Panc1 (cell line): ENCODE results near the gene ADARB2. TPM values are rescaled to one million over a fixed set of nuclear protein-coding genes. Genes with fewer than 3 reads are reported as not detected.

ENCODE experiments used
- ATAC-seq: fragments of 200-7000 bp; cut with Tn5 transposase; 2 replicates; pipeline ENCODE4 v1.9.1; 2020; ENCODE audit warnings: mild to moderate bottlenecking, moderate library complexity
- BruUV-seq: library from RNA; stranded (reverse); fragments of 400-500 nt; replicated peaks from 2 replicates; lab custom pipeline; 2021; lab: Mats Ljungman, UMichigan
- CTCF ChIA-PET: fragments of 300-600 bp; sonication (Branson Sonifier 250); formaldehyde crosslinking; loops from one replicate; lab custom pipeline; 2022; ENCODE audit warnings: antibody characterized with exemption; lab: Charles Lee
- POLR2A ChIA-PET: fragments of 300-600 bp; sonication (Branson Sonifier 250); formaldehyde crosslinking; loops from one replicate; lab custom pipeline; 2022; ENCODE audit warnings: antibody characterized with exemption; lab: Charles Lee
- DNase-seq: peaks from one replicate; pipeline ENCODE4 v3.0.0-alpha.2; 2010; ENCODE audit warnings: low read depth, low spot score
- H3K27ac ChIP-seq: 2 replicates; pipeline ENCODE4 v1.5.1; 2011; ENCODE audit warnings: mild to moderate bottlenecking, low read length, inconsistent platforms
- H3K27me3 ChIP-seq: fragments of 200-500 bp; sonication (Bioruptor generic); 2 replicates; pipeline ENCODE4 v1.6.0; 2014; ENCODE audit warnings: low read length, inconsistent platforms; ENCODE audit not compliant: control insufficient read depth, insufficient read depth
- H3K36me3 ChIP-seq: fragments of 200-500 bp; sonication (Bioruptor generic); 2 replicates; pipeline ENCODE4 v1.5.1; 2014; ENCODE audit warnings: inconsistent platforms, mild to moderate bottlenecking, low read length, moderate library complexity; ENCODE audit not compliant: control insufficient read depth, insufficient read depth
- H3K4me1 ChIP-seq: 2 replicates; pipeline ENCODE4 v1.5.1; 2011; ENCODE audit warnings: inconsistent platforms, mild to moderate bottlenecking, low read length, moderate library complexity; ENCODE audit not compliant: control insufficient read depth, insufficient read depth
- H3K4me3 ChIP-seq, 2 experiments: 2 replicates each; pipeline ENCODE4 v1.5.1; 2011 to 2012; ENCODE audit warnings: low read depth in 2 of 2, low read length in 2 of 2, mild to moderate bottlenecking in 2 of 2, inconsistent platforms in 1 of 2, moderate library complexity in 1 of 2
- H3K9me3 ChIP-seq: fragments of 200-500 bp; sonication (Bioruptor generic); 2 replicates; pipeline ENCODE4 v1.5.1; 2014; ENCODE audit warnings: low read depth, mild to moderate bottlenecking, inconsistent platforms, low read length, moderate library complexity; ENCODE audit not compliant: control insufficient read depth, insufficient read depth
- CTCF ChIP-seq: fragments of 450-650 bp; IDR thresholded peaks from 2 replicates; pipeline ENCODE4 v1.5.1; 2017; ENCODE audit warnings: mild to moderate bottlenecking
- POLR2AphosphoS5 ChIP-seq: IDR thresholded peaks from 2 replicates; pipeline ENCODE4 v1.6.1; 2012; ENCODE audit warnings: mild to moderate bottlenecking, low read depth, low read length, moderate library complexity
- REST ChIP-seq, 2 experiments: IDR thresholded peaks; 2 replicates each; pipeline ENCODE4 v1.6.1; 2011 to 2012; ENCODE audit warnings: low read depth in 2 of 2, control low read depth in 1 of 2, low read length in 1 of 2, mild to moderate bottlenecking in 1 of 2, moderate library complexity in 1 of 2; ENCODE audit not compliant: insufficient read depth in 1 of 2
- SIN3A ChIP-seq: IDR thresholded peaks from 2 replicates; pipeline ENCODE4 v1.6.1; 2012; ENCODE audit warnings: low read depth, mild to moderate bottlenecking, low read length, moderate library complexity, borderline replicate concordance; ENCODE audit not compliant: insufficient read depth
- TCF7L2 ChIP-seq: IDR thresholded peaks from 2 replicates; pipeline ENCODE4 v1.6.1; 2011; ENCODE audit warnings: mild to moderate bottlenecking, low read depth, low read length, inconsistent platforms
- in situ Hi-C: cut with HindIII; loops from 2 replicates; pipeline ENCODE4 v1.10.0; 2016; ENCODE audit warnings: low sequenced_read_pairs, low pct_unique_long_range_greater_than_20kb
- intact Hi-C: fragments of 100-400 bp; cut with micrococcal nuclease; formaldehyde crosslinking; loops from one replicate; pipeline ENCODE4 v1.10.0; 2022; ENCODE audit not compliant: unreplicated experiment
- total RNA-seq: library from RNA; stranded (reverse); gene quantifications from one replicate; pipeline ENCODE4 v1.2.1, GENCODE V29; 2021; ENCODE audit not compliant: unreplicated experiment

Gene ADARB2
- total RNA-seq, 1 experiment from 2014 or later = 0.31 TPM

GRCh38 chr10:1582739-1583138 is 154.6 kb downstream of the ADARB2 start:
- POLR2A ChIA-PET = no interaction called here
- in situ Hi-C loops = no loop called here

GRCh38 chr10:1581189-1581588 is 156.1 kb downstream of the ADARB2 start:
- ATAC-seq (no peak), DNase-seq (no peak)
- Histone ChIP-seq H3K36me3 (no peaks in the 10 kb centered on the region), H3K27ac (no peak overlapping the region), H3K4me1 (no peaks in the 10 kb centered on the region), H3K27me3 (no peaks in the 10 kb centered on the region), H3K9me3 (no peaks in the 10 kb centered on the region), H3K4me3 (no peak overlapping the region)
- TF ChIP-seq REST (IDR thresholded peaks at IDR 0.05; ENCODE audit: insufficient read depth in 1 of 2, low read depth in 2 of 2, low read length in 1 of 2) (no peak), SIN3A (no peak), TCF7L2 (no peak), POLR2AphosphoS5 (no peak), CTCF (no peak)
- POLR2A ChIA-PET = no interaction called here
- in situ Hi-C loops = no loop called here
- no TSS peak for BruUV-seq
- intact Hi-C loops = no loop called here
- CTCF ChIA-PET = no interaction called here

More at GRCh38 chr10:1582739-1583138, 154.6 kb downstream of the ADARB2 start:
- TF ChIP-seq CTCF = no peak
- no peak for TF ChIP-seq POLR2AphosphoS5
- TF ChIP-seq SIN3A = no peak
- TF ChIP-seq REST (IDR thresholded peaks at IDR 0.05; ENCODE audit: insufficient read depth in 1 of 2, low read depth in 2 of 2, low read length in 1 of 2) = no peak
- no peak for TF ChIP-seq TCF7L2
- CTCF ChIA-PET = no interaction called here
- DNase-seq (no peak), ATAC-seq (no peak)
- Histone ChIP-seq H3K4me1 (no peaks in the 10 kb centered on the region), H3K36me3 (no peaks in the 10 kb centered on the region), H3K9me3 (no peaks in the 10 kb centered on the region), H3K4me3 (no peak overlapping the region), H3K27ac (no peak overlapping the region), H3K27me3 (no peaks in the 10 kb centered on the region)
- intact Hi-C loops = no loop called here
- BruUV-seq = no TSS peak
